Glomerular visceral epithelial cell (primary cell): ENCODE data around the gene MYLK.

Experiments
- DNase-seq: peaks from one replicate; pipeline ENCODE4 v3.0.0-alpha.2; 2016; ENCODE audit errors: extremely low spot score

The MYLK gene

GRCh38 chr3:123774474-123774873 lies 109.7 kb downstream of the MYLK start:
- DNase-seq = no peak

- DNase-seq = no peak
Observed at GRCh38 chr3:123773681-123774431, 110.3 kb downstream of the MYLK start.

- no peak for DNase-seq
Observed at GRCh38 chr3:123769356-123769743, 114.8 kb downstream of the MYLK start.

GRCh38 chr3:123768480-123769355 lies 115.4 kb downstream of the MYLK start:
- DNase-seq = no peak

- no peak for DNase-seq
Observed at GRCh38 chr3:123767564-123768292, 116.4 kb downstream of the MYLK start.

GRCh38 chr3:123767009-123767372 lies 117.1 kb downstream of the MYLK start:
- DNase-seq = no peak

GRCh38 chr3:123766193-123767008 lies 117.7 kb downstream of the MYLK start:
- DNase-seq = no peak

- no peak for DNase-seq
Observed at GRCh38 chr3:123765475-123766128, 118.5 kb downstream of the MYLK start.

- no peak for DNase-seq
Observed at GRCh38 chr3:123764647-123765046, 119.5 kb downstream of the MYLK start.

- no peak for DNase-seq
Observed at GRCh38 chr3:123762805-123763204, 121.3 kb downstream of the MYLK start.

GRCh38 chr3:123760817-123761216 lies 123.3 kb downstream of the MYLK start:
- DNase-seq = no peak

GRCh38 chr3:123759871-123760270 lies 124.3 kb downstream of the MYLK start:
- no peak for DNase-seq

GRCh38 chr3:123759311-123759710 lies 124.8 kb downstream of the MYLK start:
- peak; percentile 43 for DNase-seq

GRCh38 chr3:123758081-123758564 lies 126.0 kb downstream of the MYLK start:
- DNase-seq = peak; percentile 89

GRCh38 chr3:123757281-123757940 lies 126.7 kb downstream of the MYLK start:
- DNase-seq = peak; percentile 93

- no peak for DNase-seq
Observed at GRCh38 chr3:123755501-123755900, 128.6 kb downstream of the MYLK start.

GRCh38 chr3:123755085-123755484 lies 129.0 kb downstream of the MYLK start:
- peak; percentile 97 for DNase-seq

GRCh38 chr3:123753286-123753685 lies 130.8 kb downstream of the MYLK start:
- DNase-seq = no peak

- no peak for DNase-seq
Observed at GRCh38 chr3:123752228-123752627, 131.9 kb downstream of the MYLK start.

- DNase-seq = no peak
Observed at GRCh38 chr3:123751433-123751832, 132.7 kb downstream of the MYLK start.
